ENCODE results near the gene SPNS1. TPM values are rescaled to one million over a fixed set of nuclear protein-coding genes. Genes with fewer than 3 reads are reported as not detected.
"Not testable (repeated sequence)": the region's sequence is repeated elsewhere in the genome, so short reads cannot be mapped to it uniquely, and the experiment has no call there.

Gene SPNS1
- polyA plus RNA-seq, 2 of the 4 experiments (the other 2 are of a cell fraction) = 27.0 to 35.1 TPM

DNA sequence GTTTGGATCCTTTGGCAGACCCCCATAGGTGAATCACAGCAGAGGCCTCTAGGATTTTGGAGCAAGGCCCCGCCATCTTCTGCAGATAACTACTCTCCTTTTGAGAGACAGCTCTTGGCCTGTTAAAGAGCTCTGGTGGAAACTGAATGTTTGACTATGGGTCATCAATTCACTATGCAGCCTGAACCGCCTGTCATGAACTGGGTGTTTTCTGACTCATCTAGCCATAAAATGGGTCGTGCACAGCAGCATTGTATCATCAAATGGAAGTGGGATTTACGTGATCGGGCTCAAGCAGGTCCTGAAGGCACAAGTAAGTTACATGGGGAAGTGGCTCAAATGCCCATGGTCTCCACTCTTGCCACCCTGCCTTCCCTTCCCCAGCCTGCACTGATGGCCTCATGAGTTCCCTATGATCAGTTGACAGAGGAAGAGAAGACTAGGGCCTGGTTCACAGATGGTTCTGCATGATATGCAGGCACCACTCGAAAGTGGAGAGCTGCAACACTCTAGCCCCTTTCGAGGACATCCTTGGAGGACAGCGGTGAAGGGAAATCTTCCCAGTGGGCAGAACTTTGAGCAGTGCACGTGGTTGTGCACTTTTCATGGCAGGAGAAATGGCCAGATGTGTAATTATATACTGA is 30.0 kb downstream of the SPNS1 start:
- H3K27ac ChIP-seq; H3K4me2 ChIP-seq; H3K9me3 ChIP-seq; DNase-seq (ENCODE audit: low read depth in 1 of 2, low spot score in 1 of 2); FAIRE-seq; H3K4me1 ChIP-seq; POLR2A ChIA-PET; H3K4me3 ChIP-seq; ATAC-seq: not testable (repeated sequence)
- CTCF ChIA-PET = interaction anchor here (1.5 kb wide), 1 partner anchor 12 kb away, joined by 5 read pairs; no protein-coding TSS in a partner anchor
- WGBS (ENCODE audit: missing lambda C conversion rate) = 53% methylated on average over 9 of the region's 9 CpGs

DNA sequence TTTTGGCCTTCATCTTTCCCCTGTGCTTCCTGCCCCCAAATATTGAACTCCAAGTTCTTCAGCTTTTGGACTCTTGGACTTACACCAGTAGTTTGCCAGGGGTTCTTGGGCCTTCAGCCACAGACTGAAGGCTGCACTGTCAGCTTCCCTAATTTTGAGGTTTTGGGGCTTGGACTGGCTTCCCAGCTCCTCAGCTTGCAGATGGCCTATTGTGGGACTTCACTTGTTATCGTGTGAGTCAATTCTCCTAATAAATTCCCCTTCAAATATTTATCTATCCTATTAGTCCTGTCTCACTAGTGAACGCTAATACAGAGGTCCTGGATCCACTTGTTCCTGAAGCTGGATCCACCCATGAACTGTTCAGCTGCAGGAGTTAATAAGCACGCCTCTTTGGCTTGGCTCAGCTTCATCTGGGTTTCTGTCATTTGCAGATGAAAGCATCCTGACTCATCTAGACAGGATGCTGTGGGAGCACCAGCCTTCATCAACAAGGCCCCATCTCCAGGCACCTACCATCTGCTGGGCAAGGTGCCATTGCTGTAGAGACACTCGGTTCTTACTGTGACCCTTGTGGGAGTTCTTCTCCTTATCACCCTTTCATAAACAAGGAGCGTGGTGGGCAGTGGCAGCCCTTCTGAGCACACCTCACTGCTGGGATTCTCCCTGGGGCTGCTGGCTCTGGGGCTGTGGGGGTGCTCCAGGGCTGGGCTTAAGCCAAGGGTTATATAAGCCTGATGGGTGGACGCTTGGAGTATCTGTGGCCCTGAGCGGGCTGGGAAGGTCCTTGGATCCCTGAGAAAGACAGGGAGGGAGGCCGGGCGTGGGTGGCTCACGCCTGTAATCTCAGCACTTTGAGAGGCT is 33.4 kb downstream of the SPNS1 start:
- Histone ChIP-seq H3K4me2 (no peak overlapping the region), H3K27ac (no peak overlapping the region), H3K4me1 (no peaks in the 10 kb centered on the region), H3K4me3 (no peak overlapping the region), H3K9me3 (no peaks in the 10 kb centered on the region)
- no peak for ATAC-seq
- no peak for FAIRE-seq
- CTCF ChIA-PET = interaction anchor here (1.4 kb wide), 1 partner anchor 30 kb away, joined by 3 read pairs; no protein-coding TSS in a partner anchor
- 60% methylated on average over 10 of the region's 10 CpGs for WGBS (ENCODE audit: missing lambda C conversion rate)
- no peak for TF ChIP-seq ESRRA (IDR thresholded peaks at IDR 0.05; ENCODE audit: borderline replicate concordance, low read length)
- TF ChIP-seq RFX5 (IDR thresholded peaks at IDR 0.05) = no peak
- TF ChIP-seq CBX2 (IDR thresholded peaks at IDR 0.05; ENCODE audit: borderline replicate concordance, low read depth) = no peak
- no peak for TF ChIP-seq RNF2 (IDR thresholded peaks at IDR 0.05; ENCODE audit: borderline replicate concordance, low read depth)
- no peak for TF ChIP-seq ZC3H11A (IDR thresholded peaks at IDR 0.05)
- no peak for TF ChIP-seq FOSL2 (IDR thresholded peaks at IDR 0.05)
- TF ChIP-seq FOSL2 (CRISPR knock-in tag; IDR thresholded peaks at IDR 0.05) = no peak
- no peak for TF ChIP-seq MYC (IDR thresholded peaks at IDR 0.05; ENCODE audit: borderline replicate concordance, low read length)
- TF ChIP-seq POLR2A (IDR thresholded peaks at IDR 0.05; ENCODE audit: low read length) = no peak
- TF ChIP-seq CHD4 (IDR thresholded peaks at IDR 0.05; ENCODE audit: borderline replicate concordance) = no peak
- no peak for TF ChIP-seq SMC3 (IDR thresholded peaks at IDR 0.05)
- no peak for TF ChIP-seq FOXS1 (CRISPR knock-in tag; IDR thresholded peaks at IDR 0.05)
- no peak for TF ChIP-seq RCOR1 (IDR thresholded peaks at IDR 0.05; ENCODE audit: low read depth, low read length)
- no peak for TF ChIP-seq RAD21 (conservative IDR thresholded peaks at IDR 0.05 in 1 of 2, IDR thresholded peaks at IDR 0.05 in 1 of 2)
- no peak for TF ChIP-seq NR3C1 (IDR thresholded peaks at IDR 0.05)
- no peak for TF ChIP-seq HOXA7 (CRISPR knock-in tag; IDR thresholded peaks at IDR 0.05)
- TF ChIP-seq, protein P1, sequence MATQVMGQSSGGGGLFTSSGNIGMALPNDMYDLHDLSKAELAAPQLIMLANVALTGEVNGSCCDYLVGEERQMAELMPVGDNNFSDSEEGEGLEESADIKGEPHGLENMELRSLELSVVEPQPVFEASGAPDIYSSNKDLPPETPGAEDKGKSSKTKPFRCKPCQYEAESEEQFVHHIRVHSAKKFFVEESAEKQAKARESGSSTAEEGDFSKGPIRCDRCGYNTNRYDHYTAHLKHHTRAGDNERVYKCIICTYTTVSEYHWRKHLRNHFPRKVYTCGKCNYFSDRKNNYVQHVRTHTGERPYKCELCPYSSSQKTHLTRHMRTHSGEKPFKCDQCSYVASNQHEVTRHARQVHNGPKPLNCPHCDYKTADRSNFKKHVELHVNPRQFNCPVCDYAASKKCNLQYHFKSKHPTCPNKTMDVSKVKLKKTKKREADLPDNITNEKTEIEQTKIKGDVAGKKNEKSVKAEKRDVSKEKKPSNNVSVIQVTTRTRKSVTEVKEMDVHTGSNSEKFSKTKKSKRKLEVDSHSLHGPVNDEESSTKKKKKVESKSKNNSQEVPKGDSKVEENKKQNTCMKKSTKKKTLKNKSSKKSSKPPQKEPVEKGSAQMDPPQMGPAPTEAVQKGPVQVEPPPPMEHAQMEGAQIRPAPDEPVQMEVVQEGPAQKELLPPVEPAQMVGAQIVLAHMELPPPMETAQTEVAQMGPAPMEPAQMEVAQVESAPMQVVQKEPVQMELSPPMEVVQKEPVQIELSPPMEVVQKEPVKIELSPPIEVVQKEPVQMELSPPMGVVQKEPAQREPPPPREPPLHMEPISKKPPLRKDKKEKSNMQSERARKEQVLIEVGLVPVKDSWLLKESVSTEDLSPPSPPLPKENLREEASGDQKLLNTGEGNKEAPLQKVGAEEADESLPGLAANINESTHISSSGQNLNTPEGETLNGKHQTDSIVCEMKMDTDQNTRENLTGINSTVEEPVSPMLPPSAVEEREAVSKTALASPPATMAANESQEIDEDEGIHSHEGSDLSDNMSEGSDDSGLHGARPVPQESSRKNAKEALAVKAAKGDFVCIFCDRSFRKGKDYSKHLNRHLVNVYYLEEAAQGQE (IDR thresholded peaks at IDR 0.05) = no peak
- TF ChIP-seq HEYL (CRISPR knock-in tag; IDR thresholded peaks at IDR 0.05) = no peak
- TF ChIP-seq, protein P2, sequence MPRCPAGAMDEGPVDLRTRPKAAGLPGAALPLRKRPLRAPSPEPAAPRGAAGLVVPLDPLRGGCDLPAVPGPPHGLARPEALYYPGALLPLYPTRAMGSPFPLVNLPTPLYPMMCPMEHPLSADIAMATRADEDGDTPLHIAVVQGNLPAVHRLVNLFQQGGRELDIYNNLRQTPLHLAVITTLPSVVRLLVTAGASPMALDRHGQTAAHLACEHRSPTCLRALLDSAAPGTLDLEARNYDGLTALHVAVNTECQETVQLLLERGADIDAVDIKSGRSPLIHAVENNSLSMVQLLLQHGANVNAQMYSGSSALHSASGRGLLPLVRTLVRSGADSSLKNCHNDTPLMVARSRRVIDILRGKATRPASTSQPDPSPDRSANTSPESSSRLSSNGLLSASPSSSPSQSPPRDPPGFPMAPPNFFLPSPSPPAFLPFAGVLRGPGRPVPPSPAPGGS (IDR thresholded peaks at IDR 0.05) = no peak
- TF ChIP-seq HOXB13 (CRISPR knock-in tag; IDR thresholded peaks at IDR 0.05; ENCODE audit: low read depth) = no peak
- POLR2A ChIA-PET = no interaction called here
- no peak for DNase-seq (ENCODE audit: low read depth in 1 of 2, low spot score in 1 of 2)

Data from A549 (cell line).